SK-N-SH treated with all-trans-retinoic acid at 6 μM for 48 hours (cell line): Measurements from ENCODE around the gene CORO2A.
A peak's percentile ranks its signal among the peaks of the same experiment; 100 is the strongest.

Experiments
- ATAC-seq: fragments of 200-7000 bp; cut with Tn5 transposase; 3 replicates; pipeline ENCODE4 v1.9.1; 2020; ENCODE audit warnings: mild to moderate bottlenecking, moderate library complexity
- ARNTL ChIP-seq: fragments of 450-650 bp; formaldehyde crosslinking; IDR thresholded peaks from 2 replicates; pipeline ENCODE4 v1.5.0; 2020; ENCODE audit warnings: low read depth, mild to moderate bottlenecking, moderate library complexity, borderline replicate concordance
- BACH2 ChIP-seq: fragments of 250-450 bp; sonication (Bioruptor Pico); IDR thresholded peaks from 2 replicates; pipeline ENCODE4 v1.9.0; 2021; ENCODE audit warnings: mild to moderate bottlenecking, borderline replicate concordance
- CSDC2 ChIP-seq: fragments of 250-450 bp; sonication (Bioruptor Pico); IDR thresholded peaks from 2 replicates; pipeline ENCODE4 v1.5.0; 2020; ENCODE audit warnings: mild to moderate bottlenecking, moderate library complexity
- ESRRG ChIP-seq: fragments of 250-450 bp; sonication (Bioruptor Pico); IDR thresholded peaks from 2 replicates; pipeline ENCODE4 v1.6.1; 2021; ENCODE audit warnings: mild to moderate bottlenecking
- GLIS3 ChIP-seq: fragments of 250-450 bp; sonication (Bioruptor Pico); IDR thresholded peaks from 2 replicates; pipeline ENCODE4 v1.5.0; 2020; ENCODE audit warnings: mild to moderate bottlenecking, moderate library complexity
- ISL1 ChIP-seq: fragments of 250-450 bp; sonication (Bioruptor Pico); IDR thresholded peaks from 2 replicates; pipeline ENCODE4 v2.1.2; 2022; ENCODE audit warnings: mild to moderate bottlenecking, moderate library complexity
- OSR1 ChIP-seq: fragments of 250-450 bp; sonication (Bioruptor Pico); IDR thresholded peaks from 2 replicates; pipeline ENCODE4 v1.8.0; 2022; ENCODE audit warnings: moderate library complexity, mild to moderate bottlenecking, inconsistent platforms
- PPARA ChIP-seq: fragments of 250-450 bp; sonication (Bioruptor Pico); IDR thresholded peaks from 2 replicates; pipeline ENCODE4 v1.5.0; 2020; ENCODE audit warnings: mild to moderate bottlenecking, borderline replicate concordance
- RARB ChIP-seq: fragments of 250-450 bp; sonication (Bioruptor Pico); IDR thresholded peaks from 2 replicates; pipeline ENCODE4 v1.8.0; 2021; ENCODE audit warnings: mild to moderate bottlenecking, moderate library complexity
- SNAI2 ChIP-seq: fragments of 250-450 bp; sonication (Bioruptor Pico); IDR thresholded peaks from 2 replicates; pipeline ENCODE4 v1.5.0; 2020; ENCODE audit warnings: mild to moderate bottlenecking, moderate library complexity
- TCF4 ChIP-seq: fragments of 250-450 bp; sonication (Bioruptor Pico); IDR thresholded peaks from 2 replicates; pipeline ENCODE4 v1.8.0; 2021; ENCODE audit warnings: mild to moderate bottlenecking, moderate library complexity, borderline replicate concordance
- TOX ChIP-seq: fragments of 250-450 bp; sonication (Bioruptor Pico); IDR thresholded peaks from 2 replicates; pipeline ENCODE4 v1.8.0; 2021; ENCODE audit warnings: mild to moderate bottlenecking, moderate library complexity, borderline replicate concordance
- ZC3H10 ChIP-seq: fragments of 250-450 bp; sonication (Bioruptor Pico); IDR thresholded peaks from 2 replicates; pipeline ENCODE4 v1.5.1; 2021; ENCODE audit warnings: mild to moderate bottlenecking, moderate library complexity
- ZFP3 ChIP-seq: fragments of 250-450 bp; sonication (Bioruptor Pico); IDR thresholded peaks from 2 replicates; pipeline ENCODE4 v1.5.0; 2020; ENCODE audit warnings: mild to moderate bottlenecking, moderate library complexity
- ZFP30 ChIP-seq: fragments of 450-650 bp; formaldehyde crosslinking; IDR thresholded peaks from 2 replicates; pipeline ENCODE4 v1.5.0; 2022; ENCODE audit warnings: mild to moderate bottlenecking, moderate library complexity
- ZNF565 ChIP-seq: fragments of 450-650 bp; formaldehyde crosslinking; conservative IDR thresholded peaks from 2 replicates; pipeline ENCODE4 v1.5.0; 2020; ENCODE audit warnings: low read depth, mild to moderate bottlenecking, moderate library complexity
- ZNF70 ChIP-seq: fragments of 450-650 bp; formaldehyde crosslinking; IDR thresholded peaks from 2 replicates; pipeline ENCODE4 v1.5.0; 2020; ENCODE audit warnings: mild to moderate bottlenecking, moderate library complexity
- ZNF8 ChIP-seq: fragments of 450-650 bp; formaldehyde crosslinking; IDR thresholded peaks from 2 replicates; pipeline ENCODE4 v1.5.0; 2020; ENCODE audit warnings: mild to moderate bottlenecking, moderate library complexity
- TF ChIP-seq, protein P1 (sequence below): fragments of 250-450 bp; sonication (Bioruptor Pico); IDR thresholded peaks from 2 replicates; pipeline ENCODE4 v1.8.0; 2021; ENCODE audit warnings: low read depth, mild to moderate bottlenecking, moderate library complexity, borderline replicate concordance
- TF ChIP-seq, protein P2 (sequence below): fragments of 250-450 bp; sonication (Bioruptor Pico); IDR thresholded peaks from 2 replicates; pipeline ENCODE4 v1.5.0; 2020; ENCODE audit warnings: mild to moderate bottlenecking, moderate library complexity
- TF ChIP-seq, protein P3 (sequence below): fragments of 250-450 bp; sonication (Bioruptor Pico); IDR thresholded peaks from 2 replicates; pipeline ENCODE4 v1.5.1; 2021; ENCODE audit warnings: mild to moderate bottlenecking, moderate library complexity
- TF ChIP-seq, protein P4 (sequence below): fragments of 250-450 bp; sonication (Bioruptor Pico); IDR thresholded peaks from 2 replicates; pipeline ENCODE4 v1.8.0; 2020; ENCODE audit warnings: mild to moderate bottlenecking, moderate library complexity, borderline replicate concordance

The CORO2A gene

DNA sequence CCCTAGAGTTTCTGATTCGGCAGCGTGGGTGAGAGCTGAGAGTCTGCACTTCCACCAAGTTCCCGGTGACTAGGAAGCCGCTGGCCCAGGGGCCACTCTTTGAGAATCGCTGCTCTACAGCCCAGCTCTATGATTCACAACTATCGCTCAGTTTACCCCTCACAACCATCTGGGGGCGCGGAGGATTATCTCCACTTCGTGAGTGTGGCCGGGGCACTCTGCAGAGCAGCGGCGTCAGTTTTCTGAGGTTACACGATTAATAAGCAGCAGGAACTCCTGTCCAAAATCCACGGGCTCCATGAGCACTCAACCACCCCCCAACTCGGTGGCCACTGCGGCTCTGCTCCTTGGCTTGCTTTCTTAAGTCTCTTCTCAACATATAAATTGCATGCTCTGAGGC lies 19.3 kb downstream of the CORO2A start:
- TF ChIP-seq SNAI2 (no peak), ZNF70 (no peak), ESRRG (CRISPR knock-in tag) (no peak), ZFP30 (CRISPR knock-in tag) (no peak), ZFP3 (no peak), GLIS3 (CRISPR knock-in tag) (no peak), ZNF565 (CRISPR knock-in tag) (no peak), CSDC2 (CRISPR knock-in tag) (no peak), ZC3H10 (CRISPR knock-in tag) (no peak), TOX (CRISPR knock-in tag) (no peak), OSR1 (CRISPR knock-in tag) (no peak), ISL1 (CRISPR knock-in tag) (no peak)
- TF ChIP-seq, protein P1, sequence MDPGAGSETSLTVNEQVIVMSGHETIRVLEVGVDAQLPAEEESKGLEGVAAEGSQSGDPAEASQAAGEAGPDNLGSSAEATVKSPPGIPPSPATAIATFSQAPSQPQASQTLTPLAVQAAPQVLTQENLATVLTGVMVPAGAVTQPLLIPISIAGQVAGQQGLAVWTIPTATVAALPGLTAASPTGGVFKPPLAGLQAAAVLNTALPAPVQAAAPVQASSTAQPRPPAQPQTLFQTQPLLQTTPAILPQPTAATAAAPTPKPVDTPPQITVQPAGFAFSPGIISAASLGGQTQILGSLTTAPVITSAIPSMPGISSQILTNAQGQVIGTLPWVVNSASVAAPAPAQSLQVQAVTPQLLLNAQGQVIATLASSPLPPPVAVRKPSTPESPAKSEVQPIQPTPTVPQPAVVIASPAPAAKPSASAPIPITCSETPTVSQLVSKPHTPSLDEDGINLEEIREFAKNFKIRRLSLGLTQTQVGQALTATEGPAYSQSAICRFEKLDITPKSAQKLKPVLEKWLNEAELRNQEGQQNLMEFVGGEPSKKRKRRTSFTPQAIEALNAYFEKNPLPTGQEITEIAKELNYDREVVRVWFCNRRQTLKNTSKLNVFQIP (CRISPR knock-in tag), result no peak
- TF ChIP-seq, protein P2, sequence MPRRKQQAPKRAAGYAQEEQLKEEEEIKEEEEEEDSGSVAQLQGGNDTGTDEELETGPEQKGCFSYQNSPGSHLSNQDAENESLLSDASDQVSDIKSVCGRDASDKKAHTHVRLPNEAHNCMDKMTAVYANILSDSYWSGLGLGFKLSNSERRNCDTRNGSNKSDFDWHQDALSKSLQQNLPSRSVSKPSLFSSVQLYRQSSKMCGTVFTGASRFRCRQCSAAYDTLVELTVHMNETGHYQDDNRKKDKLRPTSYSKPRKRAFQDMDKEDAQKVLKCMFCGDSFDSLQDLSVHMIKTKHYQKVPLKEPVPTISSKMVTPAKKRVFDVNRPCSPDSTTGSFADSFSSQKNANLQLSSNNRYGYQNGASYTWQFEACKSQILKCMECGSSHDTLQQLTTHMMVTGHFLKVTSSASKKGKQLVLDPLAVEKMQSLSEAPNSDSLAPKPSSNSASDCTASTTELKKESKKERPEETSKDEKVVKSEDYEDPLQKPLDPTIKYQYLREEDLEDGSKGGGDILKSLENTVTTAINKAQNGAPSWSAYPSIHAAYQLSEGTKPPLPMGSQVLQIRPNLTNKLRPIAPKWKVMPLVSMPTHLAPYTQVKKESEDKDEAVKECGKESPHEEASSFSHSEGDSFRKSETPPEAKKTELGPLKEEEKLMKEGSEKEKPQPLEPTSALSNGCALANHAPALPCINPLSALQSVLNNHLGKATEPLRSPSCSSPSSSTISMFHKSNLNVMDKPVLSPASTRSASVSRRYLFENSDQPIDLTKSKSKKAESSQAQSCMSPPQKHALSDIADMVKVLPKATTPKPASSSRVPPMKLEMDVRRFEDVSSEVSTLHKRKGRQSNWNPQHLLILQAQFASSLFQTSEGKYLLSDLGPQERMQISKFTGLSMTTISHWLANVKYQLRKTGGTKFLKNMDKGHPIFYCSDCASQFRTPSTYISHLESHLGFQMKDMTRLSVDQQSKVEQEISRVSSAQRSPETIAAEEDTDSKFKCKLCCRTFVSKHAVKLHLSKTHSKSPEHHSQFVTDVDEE, result no peak
- no peak for ATAC-seq

DNA sequence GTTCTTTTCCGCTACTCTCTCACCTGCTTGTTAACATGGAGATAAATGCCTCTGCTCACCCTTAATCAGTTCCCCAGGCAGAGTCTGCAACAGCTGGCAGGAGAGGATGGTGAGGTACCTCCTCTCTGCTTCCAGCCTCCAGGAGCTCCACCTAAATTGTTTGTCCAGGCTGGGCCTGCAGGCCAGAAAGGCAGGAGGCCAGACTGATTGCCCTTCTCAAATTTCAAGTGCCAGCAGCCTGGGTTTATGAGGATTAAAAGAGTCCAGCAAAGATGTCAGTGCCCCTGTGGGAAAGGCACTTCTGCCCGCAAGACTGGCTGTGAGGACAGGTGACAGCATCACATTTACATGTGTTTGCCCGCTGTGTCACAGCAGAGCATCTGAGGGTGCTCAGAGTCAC lies 19.8 kb downstream of the CORO2A start:
- ATAC-seq, result peak; percentile 53

More for the DNA sequence above, 19.8 kb downstream of the CORO2A start:
- TF ChIP-seq BACH2 (no peak), TCF4 (CRISPR knock-in tag) (no peak), ESRRG (CRISPR knock-in tag) (no peak), ZC3H10 (CRISPR knock-in tag) (no peak), PPARA (no peak), ZFP3 (no peak), ZNF8 (no peak), ISL1 (CRISPR knock-in tag) (no peak), ARNTL (CRISPR knock-in tag) (no peak), ZNF565 (CRISPR knock-in tag) (no peak), ZFP30 (CRISPR knock-in tag) (no peak), CSDC2 (CRISPR knock-in tag) (no peak), RARB (no peak), OSR1 (CRISPR knock-in tag) (no peak)
- TF ChIP-seq, protein P2, result no peak
- TF ChIP-seq, protein P3, sequence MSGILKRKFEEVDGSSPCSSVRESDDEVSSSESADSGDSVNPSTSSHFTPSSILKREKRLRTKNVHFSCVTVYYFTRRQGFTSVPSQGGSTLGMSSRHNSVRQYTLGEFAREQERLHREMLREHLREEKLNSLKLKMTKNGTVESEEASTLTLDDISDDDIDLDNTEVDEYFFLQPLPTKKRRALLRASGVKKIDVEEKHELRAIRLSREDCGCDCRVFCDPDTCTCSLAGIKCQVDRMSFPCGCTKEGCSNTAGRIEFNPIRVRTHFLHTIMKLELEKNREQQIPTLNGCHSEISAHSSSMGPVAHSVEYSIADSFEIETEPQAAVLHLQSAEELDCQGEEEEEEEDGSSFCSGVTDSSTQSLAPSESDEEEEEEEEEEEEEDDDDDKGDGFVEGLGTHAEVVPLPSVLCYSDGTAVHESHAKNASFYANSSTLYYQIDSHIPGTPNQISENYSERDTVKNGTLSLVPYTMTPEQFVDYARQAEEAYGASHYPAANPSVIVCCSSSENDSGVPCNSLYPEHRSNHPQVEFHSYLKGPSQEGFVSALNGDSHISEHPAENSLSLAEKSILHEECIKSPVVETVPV (CRISPR knock-in tag), result no peak
- TF ChIP-seq, protein P4, sequence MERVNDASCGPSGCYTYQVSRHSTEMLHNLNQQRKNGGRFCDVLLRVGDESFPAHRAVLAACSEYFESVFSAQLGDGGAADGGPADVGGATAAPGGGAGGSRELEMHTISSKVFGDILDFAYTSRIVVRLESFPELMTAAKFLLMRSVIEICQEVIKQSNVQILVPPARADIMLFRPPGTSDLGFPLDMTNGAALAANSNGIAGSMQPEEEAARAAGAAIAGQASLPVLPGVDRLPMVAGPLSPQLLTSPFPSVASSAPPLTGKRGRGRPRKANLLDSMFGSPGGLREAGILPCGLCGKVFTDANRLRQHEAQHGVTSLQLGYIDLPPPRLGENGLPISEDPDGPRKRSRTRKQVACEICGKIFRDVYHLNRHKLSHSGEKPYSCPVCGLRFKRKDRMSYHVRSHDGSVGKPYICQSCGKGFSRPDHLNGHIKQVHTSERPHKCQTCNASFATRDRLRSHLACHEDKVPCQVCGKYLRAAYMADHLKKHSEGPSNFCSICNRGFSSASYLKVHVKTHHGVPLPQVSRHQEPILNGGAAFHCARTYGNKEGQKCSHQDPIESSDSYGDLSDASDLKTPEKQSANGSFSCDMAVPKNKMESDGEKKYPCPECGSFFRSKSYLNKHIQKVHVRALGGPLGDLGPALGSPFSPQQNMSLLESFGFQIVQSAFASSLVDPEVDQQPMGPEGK (CRISPR knock-in tag), result no peak
